DND-41 (cell line): Measurements from ENCODE around the gene TSHR.

Experiments
- CTCF ChIP-seq: IDR thresholded peaks from 2 replicates; pipeline ENCODE4 v1.5.1; 2012; ENCODE audit warnings: borderline replicate concordance, low read length, moderate library complexity, mild to moderate bottlenecking; ENCODE audit not compliant: poor library complexity, severe bottlenecking; ENCODE audit errors: extremely low read depth
- EZH2 ChIP-seq: IDR thresholded peaks from 3 replicates; pipeline ENCODE4 v1.6.1; 2012; ENCODE audit warnings: borderline replicate concordance, low read depth, mild to moderate bottlenecking, moderate library complexity, low read length, inconsistent platforms; ENCODE audit not compliant: severe bottlenecking

GRCh38 chr14:81062816-81063215, 107.4 kb downstream of the TSHR start:
- peak; percentile 54 for TF ChIP-seq CTCF
- no peak for TF ChIP-seq EZH2
